Renal pelvis (tissue), 4 donors: Measurements from ENCODE around the gene CD84. TPM values are rescaled to one million over a fixed set of nuclear protein-coding genes. Genes with fewer than 3 reads are reported as not detected.
"Not testable (repeated sequence)": the region's sequence is repeated elsewhere in the genome, so short reads cannot be mapped to it uniquely, and the experiment has no call there.

Experiments
- DNase-seq: peaks from one replicate; pipeline ENCODE4 v3.0.0-alpha.2; 2013
- polyA plus RNA-seq, 3 donors: library from polyadenylated mRNA; unstranded; fragments of 120-200 nt; gene quantifications; one replicate each; pipeline ENCODE4 v1.2.1, GENCODE V29; 2013; ENCODE audit not compliant: insufficient read length in 3 of 3

CD84 gene
- polyA plus RNA-seq, 3 donors, result 0.98 to 1.1 (median 1.0) TPM

DNA sequence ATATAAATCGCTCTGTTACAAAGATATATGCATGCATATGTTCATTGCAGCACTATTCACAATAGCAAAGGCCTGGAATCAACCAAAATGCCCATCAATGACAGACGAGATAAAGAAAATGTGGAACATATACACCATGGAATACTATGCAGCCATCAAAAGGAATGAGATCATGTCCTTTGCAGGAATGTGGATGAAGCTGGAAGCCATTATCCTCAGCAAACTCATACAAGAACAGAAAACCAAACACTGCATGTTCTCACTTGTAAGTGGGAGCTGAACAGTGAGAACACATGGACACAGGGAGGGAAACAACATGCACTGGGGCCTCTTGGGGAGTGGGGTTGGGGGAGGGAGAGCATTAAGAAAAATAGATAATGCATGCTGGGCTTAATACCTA lies 61.8 kb downstream of the CD84 start:
- not testable (repeated sequence) for DNase-seq

DNA sequence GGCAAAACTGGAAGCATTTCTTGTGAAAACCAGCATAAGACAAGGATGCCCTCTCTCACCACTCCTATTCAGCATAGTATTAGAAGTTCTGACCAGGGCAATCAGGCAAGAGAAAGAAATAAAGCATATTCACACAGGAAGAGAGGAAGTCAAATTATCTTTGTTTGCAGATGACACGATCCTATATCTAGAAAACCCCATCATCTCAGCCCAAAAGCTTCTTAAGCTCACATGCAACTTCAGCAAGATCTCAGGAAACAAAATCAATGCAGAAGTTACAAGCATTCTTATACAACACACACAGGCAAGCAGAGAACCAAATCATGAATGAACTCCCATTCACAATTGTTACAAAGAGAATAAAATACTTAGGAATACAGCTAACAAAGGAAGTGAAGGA lies 63.4 kb downstream of the CD84 start:
- not testable (repeated sequence) for DNase-seq

DNA sequence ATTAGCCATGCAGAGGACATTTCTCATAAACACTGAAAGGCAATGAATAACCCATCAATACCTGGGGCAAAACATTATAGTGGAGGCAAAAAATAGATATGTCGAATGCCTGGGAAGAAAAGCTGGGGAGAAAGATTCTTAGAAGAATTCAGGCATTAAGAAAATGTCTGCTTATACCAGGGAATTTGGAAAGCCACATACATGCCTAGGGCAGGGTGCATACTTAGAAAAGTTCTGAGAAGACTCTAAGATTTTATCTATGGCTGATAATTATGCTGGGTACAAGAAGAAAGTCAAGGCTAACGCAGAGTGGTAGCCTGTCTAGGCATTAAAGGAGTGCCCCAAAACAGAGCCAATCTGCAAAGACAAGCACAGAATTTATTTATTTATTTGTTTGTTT lies 74.6 kb downstream of the CD84 start:
- DNase-seq, result no peak

DNA sequence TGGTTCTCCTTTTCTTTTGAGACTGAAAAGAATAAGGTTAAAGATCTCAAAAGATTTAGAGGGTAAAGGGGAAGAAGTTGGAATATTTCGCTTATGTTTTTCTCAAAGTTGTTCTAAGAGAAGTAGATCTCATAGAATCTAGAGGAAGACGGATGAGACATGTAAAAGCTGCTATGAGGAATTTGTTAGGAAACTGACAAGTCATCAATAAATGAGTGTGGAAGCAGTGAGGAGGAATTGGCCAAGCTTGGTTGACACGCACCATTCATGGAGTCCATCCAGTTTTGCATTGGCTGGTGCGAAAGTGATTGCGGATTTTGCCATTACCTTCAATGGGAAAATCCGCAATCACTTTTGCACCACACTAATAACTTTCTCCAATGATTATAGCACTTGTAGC lies 76.2 kb downstream of the CD84 start:
- no peak for DNase-seq

DNA sequence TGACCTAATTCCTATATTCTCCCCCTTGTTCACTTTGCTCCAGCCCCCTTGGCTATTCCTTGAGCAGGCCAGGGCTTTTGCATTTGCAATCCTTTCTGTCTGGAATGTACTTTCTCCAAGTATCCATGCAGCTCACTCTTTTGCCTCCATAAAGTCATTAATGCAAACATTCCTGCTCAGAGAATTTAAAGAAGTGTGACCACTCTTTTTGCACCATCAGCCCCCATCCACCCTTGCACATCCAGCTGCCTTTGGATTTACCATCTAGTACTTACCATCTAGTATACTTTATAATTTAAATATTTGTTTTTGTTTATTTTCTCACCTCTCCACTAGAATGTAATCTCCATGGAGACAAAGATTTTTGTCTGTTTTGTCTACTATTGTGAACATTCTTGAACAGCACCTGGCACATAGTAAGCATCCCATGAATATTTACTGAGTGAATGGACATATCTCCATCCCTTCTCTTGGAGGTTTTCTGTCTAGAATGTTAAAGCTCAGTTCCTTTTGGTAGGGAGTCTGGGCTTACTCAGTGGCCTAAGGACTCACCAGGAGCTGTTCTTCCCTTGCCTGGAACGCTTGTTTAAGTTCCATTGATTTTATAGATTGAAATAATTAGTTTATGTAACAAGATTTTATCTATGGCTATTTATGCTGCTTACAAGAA lies 78.8 kb downstream of the CD84 start:
- no peak for DNase-seq

DNA sequence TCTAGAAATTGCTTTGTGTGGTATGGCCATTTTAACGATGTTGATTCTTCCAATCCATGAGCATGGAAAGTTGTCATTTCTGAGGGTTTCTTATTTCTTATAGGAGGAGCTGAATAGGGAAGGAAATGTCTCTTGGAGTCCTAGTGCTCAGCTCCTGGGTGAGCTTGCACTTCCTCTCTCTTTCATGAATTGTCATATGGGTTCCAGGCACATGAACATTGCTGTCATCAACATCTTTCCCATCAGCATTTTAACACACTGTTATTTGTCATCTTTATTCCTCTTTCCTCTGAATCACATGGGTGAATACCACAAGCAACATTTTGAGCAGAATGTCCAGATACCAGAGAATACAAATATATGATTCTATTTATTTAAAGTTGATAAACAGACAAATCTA lies 79.7 kb downstream of the CD84 start:
- no peak for DNase-seq

DNA sequence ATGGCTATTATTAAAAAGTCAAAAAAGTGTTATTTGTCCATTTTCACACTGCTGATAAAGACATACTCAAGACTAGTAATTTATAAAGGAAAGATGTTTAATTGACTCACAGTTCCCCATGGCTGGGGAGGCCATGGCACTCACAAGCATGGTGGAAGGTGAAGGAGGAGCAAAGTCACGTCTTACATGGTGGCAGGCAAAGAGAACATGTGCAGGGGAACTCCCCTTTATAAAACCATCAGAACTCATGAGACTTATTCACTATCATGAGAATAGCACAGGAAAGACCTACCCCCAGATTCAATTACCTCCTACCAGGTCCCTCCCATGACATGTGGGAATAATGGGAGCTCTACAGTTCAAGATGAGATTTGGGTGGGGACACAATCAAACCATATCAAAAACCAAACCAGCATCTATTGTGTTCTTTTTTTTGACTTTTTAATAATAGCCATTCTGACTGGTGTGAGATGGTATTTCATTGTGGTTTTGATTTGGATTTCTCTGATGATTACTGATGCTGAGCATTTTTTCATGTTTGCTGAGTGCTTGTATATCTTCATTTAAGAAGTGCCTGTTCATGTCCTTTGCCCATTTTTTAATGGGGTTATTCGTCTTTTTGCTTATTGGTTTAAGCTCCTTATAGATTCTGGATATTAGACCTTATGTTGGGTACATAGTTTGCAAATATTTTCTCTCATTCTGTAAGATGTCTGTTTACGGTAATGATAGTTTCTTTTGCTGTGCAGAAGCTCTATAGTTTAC lies 80.8 kb downstream of the CD84 start:
- not testable (repeated sequence) for DNase-seq

DNA sequence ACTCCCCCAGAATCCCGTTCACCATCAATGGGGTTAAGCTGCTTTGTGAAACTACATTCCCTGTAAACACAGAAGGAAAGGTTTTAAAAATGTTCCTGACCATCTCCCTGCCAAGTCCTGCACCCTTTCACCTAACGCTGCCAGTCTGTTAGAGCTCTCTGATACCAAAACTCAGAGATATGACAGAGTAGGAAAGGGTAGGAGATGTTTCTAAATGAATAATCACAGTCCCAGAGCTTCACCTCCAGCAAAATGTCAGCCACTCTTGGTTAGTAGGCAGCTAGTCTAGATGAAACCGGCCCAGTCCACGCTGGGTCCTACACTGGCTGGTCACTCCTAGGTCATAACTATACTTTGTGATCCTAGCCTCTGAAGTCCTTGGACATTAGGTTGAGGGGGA lies 83.0 kb downstream of the CD84 start:
- DNase-seq, result no peak

DNA sequence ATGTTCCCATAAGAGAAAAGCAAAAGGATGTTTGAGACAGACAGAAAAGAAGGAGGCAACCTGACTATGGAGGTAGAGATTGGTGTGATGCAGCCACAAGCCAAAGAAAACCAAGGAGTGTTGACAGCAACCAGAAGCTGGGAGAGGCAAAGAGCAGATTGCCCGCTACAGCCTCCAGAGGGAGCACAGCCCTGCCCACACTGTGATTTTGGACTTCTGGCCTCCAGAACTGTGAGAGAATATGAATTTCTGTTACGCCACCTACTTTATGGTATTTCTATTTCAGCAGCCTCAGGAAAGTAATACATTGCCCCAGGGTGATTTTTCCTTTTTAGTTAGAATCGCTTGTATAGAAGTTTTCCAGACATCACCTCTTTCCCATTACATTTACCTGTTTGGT lies 84.7 kb downstream of the CD84 start:
- no peak for DNase-seq

DNA sequence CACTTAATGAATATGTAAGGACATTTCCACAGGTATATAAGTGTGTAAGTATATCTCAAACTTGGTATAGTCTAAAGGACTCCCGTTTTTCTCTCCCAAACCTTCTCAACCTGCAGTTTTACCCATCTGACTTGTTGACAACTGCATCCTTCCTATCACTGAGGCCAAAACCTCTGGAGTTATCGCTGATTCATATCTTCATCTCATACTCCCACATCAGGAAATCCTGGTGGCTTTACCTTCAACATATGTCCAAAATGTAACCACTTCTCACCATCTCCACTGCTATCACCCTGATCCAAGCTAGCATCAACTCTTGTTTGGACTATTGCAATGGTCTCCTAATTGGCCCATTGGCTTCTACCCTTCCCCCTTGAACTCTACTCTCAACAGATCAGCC lies 86.7 kb downstream of the CD84 start:
- DNase-seq, result no peak

DNA sequence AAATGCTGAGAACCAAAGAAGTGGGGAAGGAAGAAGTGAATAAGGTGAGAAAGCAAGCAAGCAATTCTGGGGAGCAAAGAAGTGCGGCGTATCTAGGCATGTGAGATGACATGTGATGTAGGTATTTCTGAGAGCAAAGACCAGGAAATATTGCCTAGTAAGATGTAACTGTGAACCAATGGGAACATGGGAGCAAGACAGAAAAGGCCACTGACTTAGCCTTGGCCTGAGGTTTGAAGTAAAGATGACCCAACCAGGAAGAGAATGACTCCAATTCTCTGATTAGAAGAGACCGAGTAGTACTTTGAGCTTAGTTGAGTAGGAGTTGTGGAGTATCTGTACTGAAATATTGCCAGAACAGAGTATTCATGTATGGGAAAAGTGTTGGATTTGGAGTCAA lies 87.3 kb downstream of the CD84 start:
- no peak for DNase-seq

Other genes starting within 250 kb of the CD84 start
- gene COPA, start 236.2 kb downstream of the CD84 start, polyA plus RNA-seq, result 100 to 1,000 TPM; 146 to 186 (median 160) TPM
- 100 to 1,000 TPM; 162 to 167 (median 167) TPM for gene NCSTN, start 236.1 kb downstream of the CD84 start, polyA plus RNA-seq
- gene NHLH1, start 212.4 kb downstream of the CD84 start, polyA plus RNA-seq, result under 1 TPM; 0.10 to 0.26 (median 0.18) TPM
- 10 to 100 TPM; 33.2 to 39.2 (median 38.4) TPM for gene VANGL2, start 178.9 kb downstream of the CD84 start, polyA plus RNA-seq
- gene SLAMF6, start 56.2 kb downstream of the CD84 start, polyA plus RNA-seq, result under 1 TPM; 0.09 to 0.30 (median 0.17) TPM
- under 1 TPM in 2 of 3 donors, not detected in 1; 0.13 TPM for gene SLAMF1, start 67.5 kb upstream of the CD84 start, polyA plus RNA-seq
- 1 to 10 TPM; 1.3 to 1.5 (median 1.5) TPM for gene CD48, start 132.3 kb upstream of the CD84 start, polyA plus RNA-seq
- gene SLAMF7, start 159.8 kb upstream of the CD84 start, polyA plus RNA-seq, result under 1 TPM; 0.30 to 0.43 (median 0.36) TPM
- gene LY9, start 216.7 kb upstream of the CD84 start, polyA plus RNA-seq, result under 1 TPM; 0.07 to 0.20 (median 0.14) TPM